WTC11 (cell line): ENCODE data around the gene BORCS5. TPM values are rescaled to one million over a fixed set of nuclear protein-coding genes. Genes with fewer than 3 reads are reported as not detected.
A peak's percentile ranks its signal among the peaks of the same experiment; 100 is the strongest.

ENCODE experiments used
- ATAC-seq: fragments of 200-7000 bp; cut with Tn5 transposase; 2 replicates; pipeline ENCODE4 v1.10.0; 2021; ENCODE audit warnings: mild to moderate bottlenecking, moderate library complexity
- CTCF ChIA-PET: fragments of 300-600 bp; sonication (Branson Sonifier 250); formaldehyde crosslinking; loops from one replicate; lab custom pipeline; 2021; ENCODE audit warnings: antibody characterized with exemption; lab: Charles Lee
- POLR2A ChIA-PET: fragments of 350-600 bp; sonication (Branson Sonifier 250); formaldehyde crosslinking; loops from one replicate; lab custom pipeline; 2021; ENCODE audit warnings: antibody characterized with exemption; lab: Charles Lee
- DNase-seq: peaks from one replicate; pipeline ENCODE4 v3.0.0; 2021; ENCODE audit warnings: low spot score
- H3K27ac Mint-ChIP-seq: 2 replicates; pipeline ENCODE4 v1.8.0; 2021; ENCODE audit warnings: mixed read lengths
- H3K27me3 Mint-ChIP-seq: 2 replicates; pipeline ENCODE4 v1.8.0; 2021; ENCODE audit warnings: low read depth, mild to moderate bottlenecking, moderate library complexity, mixed read lengths
- H3K36me3 Mint-ChIP-seq: 2 replicates; pipeline ENCODE4 v1.8.0; 2021; ENCODE audit warnings: mixed read lengths
- H3K4me1 Mint-ChIP-seq: 2 replicates; pipeline ENCODE4 v1.8.0; 2022; ENCODE audit warnings: mixed read lengths
- H3K4me3 Mint-ChIP-seq: 2 replicates; pipeline ENCODE4 v1.8.0; 2021; ENCODE audit warnings: mild to moderate bottlenecking, moderate library complexity, mixed read lengths
- H3K9me3 Mint-ChIP-seq: 2 replicates; pipeline ENCODE4 v1.8.0; 2021; ENCODE audit warnings: mixed read lengths
- CBFB ChIP-seq: sonication (generic); formaldehyde crosslinking; IDR thresholded peaks from 2 replicates; pipeline ENCODE4 v1.8.1; 2022; ENCODE audit warnings: mild to moderate bottlenecking, low read depth, missing genetic modification reagents
- CREB1 ChIP-seq: sonication (generic); formaldehyde crosslinking; IDR thresholded peaks from 2 replicates; pipeline ENCODE4 v1.8.0; 2023; ENCODE audit warnings: mild to moderate bottlenecking, missing genetic modification reagents
- ELF4 ChIP-seq: sonication (generic); formaldehyde crosslinking; IDR thresholded peaks from 2 replicates; pipeline ENCODE4 v1.8.1; 2022; ENCODE audit warnings: low read depth, mild to moderate bottlenecking, moderate library complexity, missing genetic modification reagents
- JUN ChIP-seq: sonication (generic); formaldehyde crosslinking; IDR thresholded peaks from 2 replicates; pipeline ENCODE4 v1.8.0; 2023; ENCODE audit warnings: mild to moderate bottlenecking, missing genetic modification reagents
- MXD4 ChIP-seq: fragments of 250-450 bp; sonication (Bioruptor Pico); IDR thresholded peaks from 2 replicates; pipeline ENCODE4 v1.8.0; 2021; ENCODE audit warnings: mild to moderate bottlenecking, moderate library complexity, borderline replicate concordance
- MYBL2 ChIP-seq: sonication (generic); formaldehyde crosslinking; IDR thresholded peaks from 2 replicates; pipeline ENCODE4 v1.8.1; 2023; ENCODE audit warnings: mild to moderate bottlenecking, moderate library complexity, missing genetic modification reagents
- NFATC4 ChIP-seq: fragments of 250-450 bp; sonication (Bioruptor Pico); IDR thresholded peaks from 2 replicates; pipeline ENCODE4 v1.9.0; 2021; ENCODE audit warnings: mild to moderate bottlenecking
- NR1H2 ChIP-seq: sonication (generic); formaldehyde crosslinking; IDR thresholded peaks from 2 replicates; pipeline ENCODE4 v1.9.0; 2021; ENCODE audit warnings: mild to moderate bottlenecking, moderate library complexity, missing genetic modification reagents
- SMAD3 ChIP-seq: sonication (generic); formaldehyde crosslinking; IDR thresholded peaks from 2 replicates; pipeline ENCODE4 v1.8.0; 2022; ENCODE audit warnings: missing genetic modification reagents, mild to moderate bottlenecking, borderline replicate concordance
- ZNF138 ChIP-seq: sonication (generic); formaldehyde crosslinking; conservative IDR thresholded peaks from 2 replicates; pipeline ENCODE4 v1.8.1; 2022; ENCODE audit warnings: mild to moderate bottlenecking, moderate library complexity, missing genetic modification reagents
- ZNF263 ChIP-seq: sonication (generic); formaldehyde crosslinking; IDR thresholded peaks from 2 replicates; pipeline ENCODE4 v1.8.1; 2022; ENCODE audit warnings: low read depth, mild to moderate bottlenecking, moderate library complexity, missing genetic modification reagents
- ZNF396 ChIP-seq: fragments of 250-450 bp; sonication (Bioruptor Pico); IDR thresholded peaks from 2 replicates; pipeline ENCODE4 v1.8.0; 2021; ENCODE audit warnings: mild to moderate bottlenecking, moderate library complexity, borderline replicate concordance
- total RNA-seq: library from RNA; stranded (reverse); gene quantifications from 3 replicates; pipeline ENCODE4 v1.2.3, GENCODE V29; 2021
- TF ChIP-seq, protein P1 (sequence below): sonication (generic); formaldehyde crosslinking; IDR thresholded peaks from 2 replicates; pipeline ENCODE4 v1.8.1; 2023; ENCODE audit warnings: mild to moderate bottlenecking, missing genetic modification reagents, moderate library complexity
- TF ChIP-seq, protein P2 (sequence below): sonication (generic); formaldehyde crosslinking; IDR thresholded peaks from 2 replicates; pipeline ENCODE4 v1.8.1; 2023; ENCODE audit warnings: mild to moderate bottlenecking, missing genetic modification reagents, moderate library complexity
- TF ChIP-seq, protein P3 (sequence below): sonication (generic); formaldehyde crosslinking; IDR thresholded peaks from 2 replicates; pipeline ENCODE4 v1.8.1; 2022; ENCODE audit warnings: mild to moderate bottlenecking, missing genetic modification reagents, moderate library complexity, borderline replicate concordance
- TF ChIP-seq, protein P4 (sequence below): sonication (generic); formaldehyde crosslinking; IDR thresholded peaks from 2 replicates; pipeline ENCODE4 v1.8.1; 2023; ENCODE audit warnings: mild to moderate bottlenecking, missing genetic modification reagents, borderline replicate concordance
- TF ChIP-seq, protein P5 (sequence below): sonication (generic); formaldehyde crosslinking; IDR thresholded peaks from 2 replicates; pipeline ENCODE4 v1.8.0; 2022; ENCODE audit warnings: mild to moderate bottlenecking, missing genetic modification reagents
- TF ChIP-seq, protein P6 (sequence below): sonication (generic); formaldehyde crosslinking; IDR thresholded peaks from 2 replicates; pipeline ENCODE4 v1.8.0; 2022; ENCODE audit warnings: missing genetic modification reagents

The BORCS5 gene
- total RNA-seq, 1 experiment from 2014 or later: 16.4 TPM

DNA sequence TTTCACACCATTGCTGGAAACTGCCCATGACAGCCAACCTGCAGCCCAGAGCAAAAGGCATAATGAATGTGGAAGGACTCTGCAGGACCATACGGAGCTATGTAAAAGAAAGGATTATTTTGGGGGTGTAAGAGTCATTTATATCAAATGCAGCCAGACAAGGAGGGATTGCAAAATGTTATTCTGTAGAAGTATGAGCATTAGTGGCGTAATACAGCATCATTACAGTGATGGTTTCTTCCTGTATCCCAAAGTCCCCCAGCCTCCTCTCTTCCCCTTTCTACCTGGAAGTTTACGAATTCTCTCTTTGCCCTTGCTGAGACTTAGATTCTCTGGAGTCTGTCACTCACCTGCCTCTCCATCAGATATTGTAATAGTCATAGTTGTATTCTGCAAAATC is 89.9 kb downstream of the BORCS5 start:
- H3K27ac Mint-ChIP-seq: peak overlapping the region; percentile 60
- ChIA-PET CTCF (no interaction called here), POLR2A (no interaction called here)
- 0 out of 2 replicates have a peak, but pooled peaks cover 3% of the 10 kb centered on the region for H3K9me3 Mint-ChIP-seq
- H3K36me3 Mint-ChIP-seq: 0 out of 2 replicates have a peak, but pooled peaks cover 3% of the 10 kb centered on the region
- H3K4me1 Mint-ChIP-seq: peaks cover 26% of the 10 kb centered on the region
- TF ChIP-seq, protein P1, sequence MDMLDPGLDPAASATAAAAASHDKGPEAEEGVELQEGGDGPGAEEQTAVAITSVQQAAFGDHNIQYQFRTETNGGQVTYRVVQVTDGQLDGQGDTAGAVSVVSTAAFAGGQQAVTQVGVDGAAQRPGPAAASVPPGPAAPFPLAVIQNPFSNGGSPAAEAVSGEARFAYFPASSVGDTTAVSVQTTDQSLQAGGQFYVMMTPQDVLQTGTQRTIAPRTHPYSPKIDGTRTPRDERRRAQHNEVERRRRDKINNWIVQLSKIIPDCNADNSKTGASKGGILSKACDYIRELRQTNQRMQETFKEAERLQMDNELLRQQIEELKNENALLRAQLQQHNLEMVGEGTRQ (CRISPR knock-in tag): no peak
- TF ChIP-seq NR1H2 (CRISPR knock-in tag): no peak
- no peak for TF ChIP-seq NFATC4 (CRISPR knock-in tag)
- TF ChIP-seq ZNF396 (CRISPR knock-in tag): no peak
- TF ChIP-seq, protein P2, sequence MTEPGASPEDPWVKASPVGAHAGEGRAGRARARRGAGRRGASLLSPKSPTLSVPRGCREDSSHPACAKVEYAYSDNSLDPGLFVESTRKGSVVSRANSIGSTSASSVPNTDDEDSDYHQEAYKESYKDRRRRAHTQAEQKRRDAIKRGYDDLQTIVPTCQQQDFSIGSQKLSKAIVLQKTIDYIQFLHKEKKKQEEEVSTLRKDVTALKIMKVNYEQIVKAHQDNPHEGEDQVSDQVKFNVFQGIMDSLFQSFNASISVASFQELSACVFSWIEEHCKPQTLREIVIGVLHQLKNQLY (CRISPR knock-in tag): no peak
- TF ChIP-seq, protein P3, sequence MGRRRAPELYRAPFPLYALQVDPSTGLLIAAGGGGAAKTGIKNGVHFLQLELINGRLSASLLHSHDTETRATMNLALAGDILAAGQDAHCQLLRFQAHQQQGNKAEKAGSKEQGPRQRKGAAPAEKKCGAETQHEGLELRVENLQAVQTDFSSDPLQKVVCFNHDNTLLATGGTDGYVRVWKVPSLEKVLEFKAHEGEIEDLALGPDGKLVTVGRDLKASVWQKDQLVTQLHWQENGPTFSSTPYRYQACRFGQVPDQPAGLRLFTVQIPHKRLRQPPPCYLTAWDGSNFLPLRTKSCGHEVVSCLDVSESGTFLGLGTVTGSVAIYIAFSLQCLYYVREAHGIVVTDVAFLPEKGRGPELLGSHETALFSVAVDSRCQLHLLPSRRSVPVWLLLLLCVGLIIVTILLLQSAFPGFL (CRISPR knock-in tag): no peak
- no peak for TF ChIP-seq CREB1 (CRISPR knock-in tag)
- TF ChIP-seq, protein P4, sequence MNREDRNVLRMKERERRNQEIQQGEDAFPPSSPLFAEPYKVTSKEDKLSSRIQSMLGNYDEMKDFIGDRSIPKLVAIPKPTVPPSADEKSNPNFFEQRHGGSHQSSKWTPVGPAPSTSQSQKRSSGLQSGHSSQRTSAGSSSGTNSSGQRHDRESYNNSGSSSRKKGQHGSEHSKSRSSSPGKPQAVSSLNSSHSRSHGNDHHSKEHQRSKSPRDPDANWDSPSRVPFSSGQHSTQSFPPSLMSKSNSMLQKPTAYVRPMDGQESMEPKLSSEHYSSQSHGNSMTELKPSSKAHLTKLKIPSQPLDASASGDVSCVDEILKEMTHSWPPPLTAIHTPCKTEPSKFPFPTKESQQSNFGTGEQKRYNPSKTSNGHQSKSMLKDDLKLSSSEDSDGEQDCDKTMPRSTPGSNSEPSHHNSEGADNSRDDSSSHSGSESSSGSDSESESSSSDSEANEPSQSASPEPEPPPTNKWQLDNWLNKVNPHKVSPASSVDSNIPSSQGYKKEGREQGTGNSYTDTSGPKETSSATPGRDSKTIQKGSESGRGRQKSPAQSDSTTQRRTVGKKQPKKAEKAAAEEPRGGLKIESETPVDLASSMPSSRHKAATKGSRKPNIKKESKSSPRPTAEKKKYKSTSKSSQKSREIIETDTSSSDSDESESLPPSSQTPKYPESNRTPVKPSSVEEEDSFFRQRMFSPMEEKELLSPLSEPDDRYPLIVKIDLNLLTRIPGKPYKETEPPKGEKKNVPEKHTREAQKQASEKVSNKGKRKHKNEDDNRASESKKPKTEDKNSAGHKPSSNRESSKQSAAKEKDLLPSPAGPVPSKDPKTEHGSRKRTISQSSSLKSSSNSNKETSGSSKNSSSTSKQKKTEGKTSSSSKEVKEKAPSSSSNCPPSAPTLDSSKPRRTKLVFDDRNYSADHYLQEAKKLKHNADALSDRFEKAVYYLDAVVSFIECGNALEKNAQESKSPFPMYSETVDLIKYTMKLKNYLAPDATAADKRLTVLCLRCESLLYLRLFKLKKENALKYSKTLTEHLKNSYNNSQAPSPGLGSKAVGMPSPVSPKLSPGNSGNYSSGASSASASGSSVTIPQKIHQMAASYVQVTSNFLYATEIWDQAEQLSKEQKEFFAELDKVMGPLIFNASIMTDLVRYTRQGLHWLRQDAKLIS: no peak
- no peak for TF ChIP-seq MXD4 (CRISPR knock-in tag)
- TF ChIP-seq, protein P5, sequence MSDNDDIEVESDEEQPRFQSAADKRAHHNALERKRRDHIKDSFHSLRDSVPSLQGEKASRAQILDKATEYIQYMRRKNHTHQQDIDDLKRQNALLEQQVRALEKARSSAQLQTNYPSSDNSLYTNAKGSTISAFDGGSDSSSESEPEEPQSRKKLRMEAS (CRISPR knock-in tag): no peak
- no peak for TF ChIP-seq SMAD3
- TF ChIP-seq ZNF263 (CRISPR knock-in tag): no peak
- no peaks in the 10 kb centered on the region for H3K27me3 Mint-ChIP-seq
- no peak overlapping the region for H3K4me3 Mint-ChIP-seq
- no peak for ATAC-seq
- no peak for DNase-seq

DNA sequence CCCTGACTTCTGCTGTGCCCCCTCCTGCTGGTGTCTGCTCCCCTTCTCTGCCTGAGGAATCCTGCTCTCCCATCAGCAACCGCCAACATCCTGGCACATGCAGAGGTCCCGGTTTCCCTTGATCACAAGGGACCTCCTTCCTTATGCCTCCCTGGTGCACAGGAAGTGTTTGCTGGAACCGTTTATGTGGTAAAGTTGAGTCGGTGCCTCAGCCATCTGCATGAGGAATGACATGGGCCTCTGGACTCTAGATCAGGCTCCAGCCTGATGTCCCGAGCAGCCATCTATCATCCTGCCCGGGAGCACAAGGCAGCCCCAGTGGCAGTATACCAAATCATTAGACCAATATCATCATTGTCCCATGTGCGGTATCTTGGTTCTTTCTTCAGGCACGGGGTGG is 90.4 kb downstream of the BORCS5 start:
- Mint-ChIP-seq H3K27me3 (no peaks in the 10 kb centered on the region), H3K4me1 (peaks cover 26% of the 10 kb centered on the region)

DNA sequence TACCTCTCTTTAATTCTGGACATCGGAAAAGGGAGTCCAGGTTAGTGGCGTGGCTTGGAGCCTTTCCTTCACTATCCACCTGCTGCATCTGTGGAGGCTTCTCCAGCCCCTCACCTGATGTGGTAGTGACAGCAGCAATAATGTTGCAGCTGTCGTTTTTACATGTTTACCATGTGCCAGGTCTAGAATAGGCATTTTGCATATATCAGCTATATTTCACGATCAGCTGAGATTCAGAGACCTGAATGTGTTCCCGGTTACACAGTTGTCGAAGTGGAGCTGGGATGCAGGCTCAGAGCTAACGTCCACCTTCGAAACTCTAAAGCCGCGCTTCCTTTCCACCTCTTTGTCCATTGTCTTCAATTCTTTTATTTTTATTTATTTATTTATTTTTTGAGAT is 91.0 kb downstream of the BORCS5 start:
- Mint-ChIP-seq H3K4me1 (peaks cover 30% of the 10 kb centered on the region), H3K27ac (no peak overlapping the region), H3K27me3 (no peaks in the 10 kb centered on the region), H3K4me3 (no peak overlapping the region), H3K36me3 (0 out of 2 replicates have a peak, but pooled peaks cover 3% of the 10 kb centered on the region), H3K9me3 (0 out of 2 replicates have a peak, but pooled peaks cover 3% of the 10 kb centered on the region)
- DNase-seq (no peak), ATAC-seq (no peak)
- CTCF ChIA-PET: no interaction called here
- POLR2A ChIA-PET: interaction anchor here (0.7 kb wide), 1 partner anchor 91 kb away, joined by 3 read pairs; the partner anchor contains the start of gene BORCS5
- TF ChIP-seq ZNF263 (CRISPR knock-in tag): no peak
- TF ChIP-seq, protein P6, sequence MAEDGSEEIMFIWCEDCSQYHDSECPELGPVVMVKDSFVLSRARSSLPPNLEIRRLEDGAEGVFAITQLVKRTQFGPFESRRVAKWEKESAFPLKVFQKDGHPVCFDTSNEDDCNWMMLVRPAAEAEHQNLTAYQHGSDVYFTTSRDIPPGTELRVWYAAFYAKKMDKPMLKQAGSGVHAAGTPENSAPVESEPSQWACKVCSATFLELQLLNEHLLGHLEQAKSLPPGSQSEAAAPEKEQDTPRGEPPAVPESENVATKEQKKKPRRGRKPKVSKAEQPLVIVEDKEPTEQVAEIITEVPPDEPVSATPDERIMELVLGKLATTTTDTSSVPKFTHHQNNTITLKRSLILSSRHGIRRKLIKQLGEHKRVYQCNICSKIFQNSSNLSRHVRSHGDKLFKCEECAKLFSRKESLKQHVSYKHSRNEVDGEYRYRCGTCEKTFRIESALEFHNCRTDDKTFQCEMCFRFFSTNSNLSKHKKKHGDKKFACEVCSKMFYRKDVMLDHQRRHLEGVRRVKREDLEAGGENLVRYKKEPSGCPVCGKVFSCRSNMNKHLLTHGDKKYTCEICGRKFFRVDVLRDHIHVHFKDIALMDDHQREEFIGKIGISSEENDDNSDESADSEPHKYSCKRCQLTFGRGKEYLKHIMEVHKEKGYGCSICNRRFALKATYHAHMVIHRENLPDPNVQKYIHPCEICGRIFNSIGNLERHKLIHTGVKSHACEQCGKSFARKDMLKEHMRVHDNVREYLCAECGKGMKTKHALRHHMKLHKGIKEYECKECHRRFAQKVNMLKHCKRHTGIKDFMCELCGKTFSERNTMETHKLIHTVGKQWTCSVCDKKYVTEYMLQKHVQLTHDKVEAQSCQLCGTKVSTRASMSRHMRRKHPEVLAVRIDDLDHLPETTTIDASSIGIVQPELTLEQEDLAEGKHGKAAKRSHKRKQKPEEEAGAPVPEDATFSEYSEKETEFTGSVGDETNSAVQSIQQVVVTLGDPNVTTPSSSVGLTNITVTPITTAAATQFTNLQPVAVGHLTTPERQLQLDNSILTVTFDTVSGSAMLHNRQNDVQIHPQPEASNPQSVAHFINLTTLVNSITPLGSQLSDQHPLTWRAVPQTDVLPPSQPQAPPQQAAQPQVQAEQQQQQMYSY: no peak
- TF ChIP-seq, protein P4: no peak
- TF ChIP-seq MYBL2 (CRISPR knock-in tag): no peak

More for the DNA sequence above, 90.4 kb downstream of the BORCS5 start:
- H3K9me3 Mint-ChIP-seq: 0 out of 2 replicates have a peak, but pooled peaks cover 3% of the 10 kb centered on the region
- 0 out of 2 replicates have a peak, but pooled peaks cover 3% of the 10 kb centered on the region for H3K36me3 Mint-ChIP-seq
- ATAC-seq (no peak), DNase-seq (no peak)
- ChIA-PET POLR2A (no interaction called here), CTCF (no interaction called here)
- TF ChIP-seq CBFB (no peak), SMAD3 (no peak), ZNF138 (CRISPR knock-in tag) (no peak), JUN (CRISPR knock-in tag) (no peak), ELF4 (CRISPR knock-in tag) (no peak)
- H3K4me3 Mint-ChIP-seq: no peak overlapping the region
- no peak overlapping the region for H3K27ac Mint-ChIP-seq
